Embryonic facial prominence (tissue), 1 donor: ENCODE measurements around the gene NRXN3.

Experiments
- DNase-seq: peaks from one replicate; pipeline ENCODE4 v3.0.0-alpha.2; 2016; ENCODE audit errors: extremely low spot score

The NRXN3 gene

GRCh38 chr14:79661752-79662151 lies 1491.6 kb downstream of the NRXN3 start:
- no peak for DNase-seq

DNA sequence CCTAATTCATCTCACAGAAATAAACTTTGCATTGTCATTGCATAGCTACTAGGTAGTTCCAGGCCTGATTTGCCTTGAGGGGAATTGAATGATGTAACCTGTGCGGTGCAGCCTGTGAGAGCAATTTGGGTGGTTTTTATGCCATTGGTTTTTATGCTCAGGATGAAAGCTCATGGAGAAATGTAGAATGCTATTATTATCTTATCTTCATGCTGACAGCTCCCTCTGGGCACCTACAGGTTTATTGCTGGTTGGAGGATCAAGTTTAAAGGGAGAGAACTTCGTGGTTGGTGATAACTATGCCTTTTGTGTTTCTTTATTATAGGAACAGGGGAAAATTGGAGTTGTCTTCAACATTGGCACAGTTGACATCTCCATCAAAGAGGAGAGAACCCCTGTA lies 1493.3 kb downstream of the NRXN3 start:
- no peak for DNase-seq

- DNase-seq, result no peak
These were observed 1495.4 kb downstream of the NRXN3 start for GRCh38 chr14:79665556-79665955.

DNA sequence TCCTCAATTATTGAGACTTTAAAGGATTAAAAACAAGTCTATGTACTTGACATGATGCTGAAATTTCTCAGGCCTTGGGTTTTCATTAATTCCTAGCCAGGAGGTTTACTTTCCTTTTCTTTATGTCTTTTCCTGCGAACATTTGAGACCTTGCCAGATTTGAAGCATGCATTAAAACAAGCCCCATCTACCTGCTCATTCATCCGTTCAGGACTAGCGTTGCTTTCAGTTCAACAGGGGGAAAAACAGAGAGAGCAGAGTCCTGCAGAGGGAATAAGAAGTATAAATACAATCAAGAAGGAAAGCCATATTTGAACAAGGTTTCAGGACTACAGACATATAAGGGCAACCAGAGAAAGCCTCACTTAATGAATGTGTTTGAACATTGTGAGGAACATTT lies 1498.8 kb downstream of the NRXN3 start:
- DNase-seq, result no peak

DNA sequence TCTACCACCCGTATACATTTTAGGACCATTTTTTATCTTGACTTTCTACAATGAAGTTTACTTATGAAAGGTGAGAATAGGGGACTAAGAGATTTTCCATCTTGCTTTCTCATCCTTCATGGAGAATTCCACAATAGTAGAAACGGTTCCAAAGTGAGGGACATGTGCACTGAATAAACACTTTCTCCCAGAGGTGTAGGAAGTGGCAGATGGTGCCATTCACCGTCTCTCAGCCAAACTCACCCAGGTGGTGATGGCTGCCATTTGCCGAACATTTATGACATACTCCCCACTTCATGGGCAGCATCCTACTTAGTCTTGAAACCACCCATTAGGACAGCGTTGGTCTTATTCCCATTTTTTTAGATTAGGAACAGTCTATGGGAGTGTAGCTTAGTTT lies 1500.6 kb downstream of the NRXN3 start:
- no peak for DNase-seq

DNA sequence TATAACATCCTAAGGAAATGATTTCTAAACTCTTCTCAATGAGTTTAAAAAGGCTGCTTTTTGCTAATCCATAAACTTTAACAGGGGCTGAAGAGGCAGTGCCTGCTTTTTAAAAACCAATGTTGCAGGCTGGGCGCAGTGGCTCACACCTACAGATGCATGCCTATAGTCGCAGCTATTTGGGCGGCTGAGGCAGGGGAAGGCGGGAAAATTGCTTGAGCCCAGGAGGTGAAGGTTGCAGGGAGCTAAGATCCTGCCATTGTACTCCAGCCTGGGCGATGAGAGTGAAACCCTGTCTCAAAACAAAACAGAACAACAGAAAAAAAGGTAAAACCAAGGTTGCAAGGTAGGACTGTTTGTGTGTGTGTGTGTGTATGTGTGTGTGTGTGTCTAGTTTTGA lies 1509.9 kb downstream of the NRXN3 start:
- no peak for DNase-seq

DNA sequence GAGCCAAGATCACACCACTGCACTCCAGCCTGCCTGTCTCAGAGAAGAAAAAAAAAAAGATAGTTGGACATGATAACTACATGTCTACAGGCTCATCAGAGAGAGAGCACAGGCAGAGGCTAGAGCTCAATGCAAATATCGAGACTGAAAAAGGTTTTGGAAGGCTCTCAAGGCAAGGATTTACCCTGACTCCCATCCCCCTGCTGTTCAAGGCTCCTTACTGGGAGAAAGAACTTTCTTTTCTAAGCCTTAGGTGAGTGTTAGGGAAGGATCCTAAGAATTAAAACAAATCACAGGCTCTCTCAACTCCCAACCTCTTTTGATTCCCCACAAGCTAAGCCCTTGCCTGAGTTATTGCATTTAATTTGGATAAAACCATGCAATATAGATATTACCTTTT lies 1516.0 kb downstream of the NRXN3 start:
- DNase-seq, result no peak

DNA sequence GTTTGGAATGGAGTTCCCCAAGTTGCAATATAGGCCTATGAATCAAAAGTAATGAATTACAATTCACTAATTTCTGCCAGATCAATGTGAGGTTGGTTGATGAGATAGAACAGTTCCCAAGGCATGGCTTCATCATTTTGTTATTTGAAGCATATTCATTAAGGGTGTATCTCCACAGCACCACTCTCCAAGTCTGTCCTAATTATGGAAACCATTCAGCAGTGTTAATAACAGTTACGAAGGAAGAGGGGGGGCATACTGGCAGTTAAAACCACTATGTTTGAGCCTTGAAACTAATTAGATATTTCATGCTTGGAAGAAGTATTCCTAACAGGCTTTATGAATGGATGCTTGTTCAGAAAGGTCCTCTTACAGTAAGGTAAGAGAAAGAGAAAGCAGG lies 1520.8 kb downstream of the NRXN3 start:
- DNase-seq, result no peak

- DNase-seq, result no peak
These were observed 1523.8 kb downstream of the NRXN3 start for GRCh38 chr14:79693935-79694334.

DNA sequence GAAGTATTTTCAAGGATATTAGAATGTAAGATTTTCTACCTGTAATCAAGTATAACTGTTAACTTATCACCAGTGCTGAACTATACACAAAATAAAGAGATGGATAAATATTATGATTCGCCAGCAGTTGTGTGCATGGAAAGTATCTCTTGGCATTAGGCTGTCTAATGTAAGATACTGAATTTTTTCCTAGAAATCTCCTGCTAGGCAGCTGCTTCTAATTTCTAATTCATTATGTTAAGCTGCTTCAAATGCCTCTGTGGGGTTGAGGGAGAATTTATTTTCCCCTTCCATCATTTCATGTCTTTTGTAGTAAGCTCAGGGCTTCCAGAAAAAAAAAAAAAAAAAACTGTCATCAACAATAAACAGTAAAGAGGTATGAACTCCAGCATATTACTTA lies 1525.1 kb downstream of the NRXN3 start:
- no peak for DNase-seq

DNA sequence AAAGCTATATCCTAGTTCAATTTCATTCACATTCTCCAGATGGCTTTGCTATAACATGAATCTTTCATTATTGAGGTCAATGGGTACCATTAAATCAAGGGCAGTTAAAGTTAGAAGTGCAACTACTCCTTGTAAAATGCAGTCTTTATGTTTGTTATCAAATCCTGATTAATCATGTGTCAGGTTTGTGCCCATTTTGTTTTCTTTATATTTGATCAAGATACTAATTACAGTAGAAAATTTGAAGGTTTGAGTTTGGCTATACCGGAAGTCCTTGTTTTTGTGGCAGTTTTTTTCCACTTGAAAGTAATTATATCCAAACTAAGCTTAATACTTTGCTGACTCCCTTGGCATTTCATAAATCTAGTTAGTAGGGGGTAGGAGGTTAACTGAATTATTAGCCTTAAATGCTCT lies 1528.1 kb downstream of the NRXN3 start:
- DNase-seq, result no peak

GRCh38 chr14:79699206-79699605 lies 1529.0 kb downstream of the NRXN3 start:
- no peak for DNase-seq

GRCh38 chr14:79701371-79701770 lies 1531.2 kb downstream of the NRXN3 start:
- DNase-seq, result no peak

DNA sequence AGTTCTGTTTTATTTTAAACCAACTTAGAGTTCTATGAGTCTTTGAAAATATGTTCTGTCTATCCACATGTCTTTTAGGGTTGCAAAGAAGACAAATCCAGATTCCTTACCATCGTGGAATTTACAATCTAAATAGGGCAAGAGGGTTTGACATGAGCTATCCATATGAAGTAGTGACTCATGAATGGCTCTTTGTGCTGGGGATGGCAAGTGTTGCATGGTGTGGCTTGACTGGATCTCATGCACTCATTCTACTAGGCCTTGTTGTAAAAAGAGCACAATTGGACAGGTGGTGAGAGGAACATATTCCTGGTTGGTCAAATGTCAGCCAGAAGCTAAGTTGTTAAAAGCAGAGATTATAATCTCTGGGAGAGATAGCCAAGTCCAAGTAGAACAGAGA lies 1532.0 kb downstream of the NRXN3 start:
- DNase-seq, result no peak

- DNase-seq, result no peak
These were observed 1533.0 kb downstream of the NRXN3 start for GRCh38 chr14:79703209-79703608.

DNA sequence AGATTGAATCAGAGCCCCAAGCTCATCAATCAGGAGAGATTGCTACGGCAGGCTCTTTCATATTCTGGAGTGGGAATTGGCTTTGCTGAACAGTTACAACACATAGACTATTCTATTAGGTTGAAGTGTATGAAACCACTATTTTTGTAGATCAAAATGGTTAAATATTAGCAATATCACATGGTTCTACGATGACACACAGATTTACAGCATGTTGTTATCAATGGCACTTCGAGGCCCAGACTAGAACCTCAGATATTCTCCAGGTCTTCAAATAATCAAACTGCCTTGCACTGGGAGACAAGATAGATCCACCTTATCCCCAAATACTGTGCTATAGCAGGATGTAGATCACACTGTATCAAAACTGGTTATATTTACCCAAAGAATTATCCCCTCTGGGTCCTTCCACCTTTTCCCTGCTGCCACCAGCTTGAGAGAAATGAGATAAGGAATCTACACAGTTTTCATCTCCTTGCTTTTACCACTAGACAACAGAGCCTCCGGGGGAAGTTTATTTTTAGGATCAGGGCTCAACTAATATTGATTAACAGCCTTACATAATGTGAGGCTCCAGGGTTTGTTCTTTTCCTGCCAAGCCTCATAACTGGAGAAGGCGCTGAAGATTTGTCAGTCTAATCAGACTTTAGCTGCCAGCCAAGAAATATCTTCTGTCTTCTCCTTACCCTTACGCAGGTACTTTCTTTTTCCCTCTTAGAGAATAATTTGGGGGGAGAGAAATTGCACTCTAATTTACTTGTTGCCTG lies 1534.1 kb downstream of the NRXN3 start:
- no peak for DNase-seq

GRCh38 chr14:79705126-79705894 lies 1535.1 kb downstream of the NRXN3 start:
- DNase-seq, result no peak

GRCh38 chr14:79706382-79706781 lies 1536.2 kb downstream of the NRXN3 start:
- no peak for DNase-seq

DNA sequence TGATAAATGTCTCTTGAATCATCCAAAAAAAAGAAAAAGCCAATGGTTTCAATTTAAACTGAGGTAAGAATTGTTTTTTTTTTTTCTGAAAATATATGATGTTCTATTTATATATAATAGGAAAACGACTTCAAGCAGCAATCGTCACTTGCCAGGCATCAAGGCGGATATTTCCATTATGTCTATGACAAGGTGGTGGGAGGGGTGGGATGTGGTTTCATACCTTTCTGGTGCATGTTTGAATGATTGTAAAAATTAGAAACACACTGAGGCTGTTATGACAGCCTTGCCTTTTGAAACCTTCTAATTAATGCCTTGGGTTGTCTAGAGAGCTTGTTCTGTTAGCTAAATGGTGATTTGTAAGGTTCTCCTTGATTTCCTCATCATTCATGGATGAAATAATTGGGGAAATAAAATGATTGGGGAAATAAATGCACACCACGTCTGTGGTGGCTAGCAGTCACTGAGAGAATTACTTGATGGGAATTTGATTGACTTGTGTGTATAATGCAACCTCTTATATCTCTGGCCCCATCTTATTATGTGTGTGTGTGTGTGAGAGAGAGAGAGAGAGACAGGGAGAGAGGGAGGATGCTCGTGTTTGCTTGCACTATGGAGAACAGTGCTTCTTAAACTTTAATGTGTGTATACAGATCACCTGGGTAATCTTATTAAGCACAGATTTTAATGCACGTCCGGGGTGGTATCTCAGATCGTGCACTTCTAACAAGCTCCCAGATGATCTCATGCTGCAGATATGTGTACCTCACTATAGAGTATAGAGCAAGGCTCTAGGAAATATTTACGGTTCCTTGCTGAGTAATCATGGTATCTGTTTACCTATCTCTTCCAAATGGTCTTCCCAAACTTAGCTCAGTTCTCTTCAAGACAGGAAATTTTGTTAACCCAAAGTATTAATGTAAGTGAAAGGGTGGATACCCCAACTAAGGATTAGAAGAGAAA lies 1538.5 kb downstream of the NRXN3 start:
- DNase-seq, result no peak

DNA sequence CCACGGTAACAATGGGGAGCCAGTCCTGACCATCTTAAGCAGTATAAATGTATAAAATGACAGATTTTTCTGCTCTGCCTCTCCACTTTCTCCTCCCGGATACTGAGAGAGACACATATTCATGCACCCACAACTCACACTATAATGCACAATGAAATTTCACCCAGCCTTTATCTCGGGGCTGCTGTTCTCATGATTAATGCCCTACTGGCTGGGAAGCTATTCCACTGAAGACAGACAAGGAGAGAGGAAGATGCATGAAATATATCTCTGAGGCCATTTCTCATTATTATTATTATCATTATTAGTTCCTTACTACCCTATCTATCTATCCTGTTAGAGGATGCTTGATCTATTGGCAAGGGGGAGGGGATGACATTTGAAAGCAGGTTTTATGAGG lies 1539.4 kb downstream of the NRXN3 start:
- DNase-seq, result no peak

DNA sequence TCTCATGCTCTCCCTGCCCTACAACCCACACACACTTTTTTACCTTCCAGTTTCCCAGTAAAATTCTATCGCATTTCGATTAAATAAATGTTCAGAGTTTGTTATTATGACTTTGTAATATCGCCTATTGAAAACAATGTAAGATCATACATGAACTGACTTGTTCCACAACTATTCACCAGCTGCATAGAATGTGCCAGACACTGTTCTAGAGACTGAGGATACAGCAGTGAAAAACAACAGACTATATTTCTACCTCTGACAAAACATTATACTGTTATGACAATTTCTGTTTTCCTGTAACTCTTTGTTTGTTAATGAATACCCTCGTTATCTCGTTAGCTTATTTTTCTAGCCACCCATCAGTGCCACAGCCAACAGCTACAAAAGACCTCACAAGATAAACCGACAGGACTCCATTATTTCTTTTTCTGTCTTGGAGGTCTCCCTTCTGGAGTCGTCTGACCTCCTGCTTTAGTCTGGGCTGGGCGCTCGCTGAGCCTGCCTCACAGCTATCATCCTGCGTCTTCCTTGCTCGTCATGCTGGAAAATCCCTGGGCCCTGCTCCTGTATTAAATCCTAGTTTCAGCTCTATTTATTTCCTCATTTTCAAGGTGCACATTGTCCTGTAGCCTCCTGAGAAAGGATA lies 1542.3 kb downstream of the NRXN3 start:
- DNase-seq, result no peak
